LHCN-M2 (cell line): Measurements from ENCODE around the gene TCF7L1. TPM values are rescaled to one million over a fixed set of nuclear protein-coding genes. Genes with fewer than 3 reads are reported as not detected.
"Not testable (repeated sequence)": the region's sequence is repeated elsewhere in the genome, so short reads cannot be mapped to it uniquely, and the experiment has no call there.

Source experiments
- DNase-seq: peaks from one replicate; pipeline ENCODE4 v3.0.0-alpha.2; 2012; ENCODE audit warnings: low read depth
- polyA plus RNA-seq: library from polyadenylated mRNA; unstranded; fragments of >200 nt; gene quantifications from one replicate; pipeline ENCODE4 v1.2.1, GENCODE V29; 2012; ENCODE audit warnings: missing spikeins
- total RNA-seq: library from RNA; depleted of rRNA; stranded (reverse); fragments of >200 nt; gene quantifications from 2 replicates; pipeline ENCODE4 v1.2.3, GENCODE V29; 2014; rRNA removed

TCF7L1 gene
- 0.46 and 1.1 TPM in 2 replicates for total RNA-seq
- polyA plus RNA-seq = 10.7 TPM

- peak; percentile 70 for DNase-seq
These were observed at the start of gene TCF7L1 for GRCh38 chr2:85132834-85133637. TCF7L1 (plus strand) TSS chr2:85133392; CDS start chr2:85133685, 293 bp downstream.

GRCh38 chr2:85085563-85085962 lies 47.6 kb upstream of the TCF7L1 start:
- DNase-seq = no peak

GRCh38 chr2:85087541-85087940 lies 45.7 kb upstream of the TCF7L1 start:
- no peak for DNase-seq

GRCh38 chr2:85088921-85089320 lies 44.3 kb upstream of the TCF7L1 start:
- no peak for DNase-seq

- no peak for DNase-seq
These were observed 43.6 kb upstream of the TCF7L1 start for GRCh38 chr2:85089585-85089984.

GRCh38 chr2:85091838-85092237 lies 41.4 kb upstream of the TCF7L1 start:
- no peak for DNase-seq

- DNase-seq = no peak
These were observed 38.1 kb upstream of the TCF7L1 start for GRCh38 chr2:85095094-85095493.

GRCh38 chr2:85096616-85097015 lies 36.6 kb upstream of the TCF7L1 start:
- DNase-seq = no peak

GRCh38 chr2:85104228-85104627 lies 29.0 kb upstream of the TCF7L1 start:
- DNase-seq = no peak

GRCh38 chr2:85106489-85107180 lies 26.6 kb upstream of the TCF7L1 start:
- no peak for DNase-seq

- DNase-seq = no peak
These were observed 22.1 kb upstream of the TCF7L1 start for GRCh38 chr2:85110991-85111560.

- peak; percentile 38 for DNase-seq
These were observed 21.3 kb upstream of the TCF7L1 start for GRCh38 chr2:85111819-85112281.

GRCh38 chr2:85112906-85113625 lies 20.1 kb upstream of the TCF7L1 start:
- DNase-seq = peak; percentile 59

GRCh38 chr2:85114586-85115330 lies 18.4 kb upstream of the TCF7L1 start:
- DNase-seq = no peak

GRCh38 chr2:85116207-85116606 lies 17.0 kb upstream of the TCF7L1 start:
- no peak for DNase-seq

- no peak for DNase-seq
These were observed 13.3 kb upstream of the TCF7L1 start for GRCh38 chr2:85119900-85120299.

GRCh38 chr2:85120363-85120762 lies 12.8 kb upstream of the TCF7L1 start:
- no peak for DNase-seq

- not testable (repeated sequence) for DNase-seq
These were observed 6.7 kb upstream of the TCF7L1 start for GRCh38 chr2:85126462-85126861.

- no peak for DNase-seq
These were observed 3.3 kb upstream of the TCF7L1 start for GRCh38 chr2:85129861-85130260.

- no peak for DNase-seq
These were observed 2.8 kb upstream of the TCF7L1 start for GRCh38 chr2:85130407-85130806.

GRCh38 chr2:85131116-85131515 lies 2.1 kb upstream of the TCF7L1 start:
- DNase-seq = peak; percentile 26
